HG02885 (cell line): ENCODE results near the gene GOLGA2.
"Not testable (repeated sequence)": the region's sequence is repeated elsewhere in the genome, so short reads cannot be mapped to it uniquely, and the experiment has no call there.

Source experiments
- ATAC-seq: cut with Tn5 transposase; IDR thresholded peaks from one replicate; pipeline ENCODE4 v1.9.1; 2021; ENCODE audit warnings: mild to moderate bottlenecking; ENCODE audit not compliant: unreplicated experiment, poor library complexity

Gene GOLGA2

DNA sequence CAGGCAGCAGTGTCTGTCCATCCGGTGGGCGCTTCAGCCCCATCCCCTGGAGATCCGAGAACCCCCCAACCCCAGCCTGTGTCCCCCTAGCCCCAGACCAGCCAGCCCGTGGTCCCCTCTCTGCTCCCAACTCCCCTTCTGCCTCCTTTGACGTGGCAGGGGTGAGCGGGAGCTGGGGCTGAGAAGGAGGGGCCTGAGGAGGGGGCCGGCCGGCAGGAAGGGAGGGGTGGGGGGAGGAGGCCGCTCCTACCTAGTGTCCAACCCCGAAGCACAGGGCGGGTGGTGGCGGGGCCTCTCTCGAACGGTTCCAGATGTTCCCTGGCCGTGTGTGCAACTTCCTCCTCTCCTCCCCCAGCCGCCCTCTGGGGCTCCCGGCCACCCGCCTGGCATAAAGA, 31.0 kb downstream of the GOLGA2 start:
- no peak for ATAC-seq

- no peak for ATAC-seq
Observed at GRCh38 chr9:128244091-128244836, 31.5 kb downstream of the GOLGA2 start.

DNA sequence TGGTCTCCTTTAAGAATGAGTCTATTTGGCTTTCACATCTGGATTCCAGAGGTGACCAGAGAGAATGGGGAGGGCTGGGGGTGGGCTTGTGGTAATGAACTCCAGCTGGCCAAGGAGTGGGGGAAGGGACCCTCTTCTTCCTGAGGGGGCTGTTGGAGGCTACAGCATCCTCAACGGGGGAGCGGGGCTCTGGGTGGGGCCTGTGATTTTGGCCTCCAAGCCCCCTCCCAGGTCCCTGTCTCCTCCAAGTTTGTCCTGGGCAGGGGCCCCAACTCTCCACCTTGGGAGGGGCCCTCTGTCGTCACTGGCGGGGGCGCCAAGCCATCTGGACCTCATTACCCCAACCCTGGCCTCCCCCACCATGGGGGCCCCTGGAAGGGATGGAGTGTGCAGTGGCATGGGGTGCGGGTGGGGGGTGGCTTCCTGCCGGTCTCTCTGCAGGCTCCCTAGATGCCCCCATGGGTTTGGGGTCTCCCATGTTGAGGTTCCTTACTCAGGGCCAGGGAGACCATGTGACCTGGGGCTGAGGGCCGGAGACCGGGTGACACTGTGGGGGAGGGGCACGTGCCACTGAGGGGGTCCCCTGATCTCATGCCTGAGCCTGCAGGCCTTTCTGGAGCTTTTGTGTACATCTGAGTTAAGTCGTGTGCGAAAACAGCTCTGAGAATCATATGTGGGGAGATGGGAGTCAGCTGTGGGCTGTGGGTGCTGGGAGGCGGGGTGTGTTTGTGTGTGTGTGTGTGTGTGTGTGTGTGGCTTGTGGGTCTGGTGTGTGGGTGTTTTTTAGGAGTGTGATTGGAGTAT, 32.4 kb downstream of the GOLGA2 start:
- ATAC-seq: no peak

- ATAC-seq: no peak
Observed at GRCh38 chr9:128242828-128243214, 33.0 kb downstream of the GOLGA2 start.

DNA sequence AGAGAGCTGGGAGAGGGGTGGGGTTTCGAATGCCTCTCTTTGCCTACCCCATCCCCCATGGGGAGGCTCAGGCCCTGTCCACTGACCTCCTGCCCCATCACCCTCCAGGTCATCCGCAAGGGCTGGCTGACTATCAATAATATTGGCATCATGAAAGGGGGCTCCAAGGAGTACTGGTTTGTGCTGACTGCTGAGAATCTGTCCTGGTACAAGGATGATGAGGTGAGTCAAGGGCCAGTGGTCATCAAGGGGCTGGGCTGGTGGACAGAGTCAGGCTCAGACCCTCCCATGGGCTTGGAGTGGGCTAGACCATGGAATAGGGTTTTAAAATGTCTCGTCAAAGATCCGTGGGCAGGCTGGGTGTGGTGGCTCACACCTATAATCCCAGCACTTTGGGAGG, 33.7 kb downstream of the GOLGA2 start:
- ATAC-seq: no peak

GRCh38 chr9:128233817-128234406, 41.9 kb downstream of the GOLGA2 start:
- ATAC-seq: no peak

DNA sequence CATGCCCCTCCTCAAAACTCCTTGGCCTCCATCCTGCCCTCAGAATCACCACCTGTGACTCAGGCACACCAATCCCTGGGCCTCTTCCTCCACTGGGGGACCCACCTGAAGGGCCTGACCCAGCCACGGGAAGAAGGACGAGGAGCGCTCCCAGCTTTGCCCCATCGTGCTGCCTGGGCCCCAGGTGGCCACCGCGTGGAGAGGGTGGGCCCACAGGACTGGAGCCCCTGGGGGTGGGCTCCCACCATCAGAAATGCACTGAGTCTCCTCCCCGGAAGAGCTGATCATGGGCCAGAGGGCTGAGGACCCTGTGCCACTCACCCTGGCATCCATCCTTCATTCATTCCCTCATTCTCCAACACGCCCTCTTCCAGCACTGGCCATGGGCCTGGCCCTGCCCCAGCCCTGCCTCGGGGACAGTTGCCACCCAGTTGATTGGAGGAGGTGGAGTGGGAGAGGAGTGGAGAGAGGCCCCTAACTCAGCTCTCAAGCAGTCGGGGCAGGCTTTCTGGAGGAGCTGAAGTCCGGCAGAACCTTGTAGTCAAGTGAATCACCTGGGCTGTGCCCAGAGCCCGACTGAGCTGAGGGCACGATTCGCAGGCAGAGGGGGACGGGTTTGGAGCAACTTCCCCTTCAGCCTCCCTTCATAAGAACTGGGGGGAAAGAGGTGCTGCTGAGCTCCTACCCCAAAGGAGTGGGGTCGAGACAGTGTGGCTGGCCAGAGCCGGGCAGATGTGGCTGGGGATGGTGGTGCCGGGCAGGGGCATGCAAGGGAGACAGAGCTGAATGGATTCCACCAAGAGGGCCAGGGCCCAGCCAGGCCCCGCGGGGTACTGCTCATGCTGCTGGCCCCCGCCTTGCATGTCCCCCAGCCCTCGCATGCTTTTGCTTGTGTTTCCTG, 43.0 kb downstream of the GOLGA2 start:
- no peak for ATAC-seq

GRCh38 chr9:128231638-128232527, 43.9 kb downstream of the GOLGA2 start:
- no peak for ATAC-seq

DNA sequence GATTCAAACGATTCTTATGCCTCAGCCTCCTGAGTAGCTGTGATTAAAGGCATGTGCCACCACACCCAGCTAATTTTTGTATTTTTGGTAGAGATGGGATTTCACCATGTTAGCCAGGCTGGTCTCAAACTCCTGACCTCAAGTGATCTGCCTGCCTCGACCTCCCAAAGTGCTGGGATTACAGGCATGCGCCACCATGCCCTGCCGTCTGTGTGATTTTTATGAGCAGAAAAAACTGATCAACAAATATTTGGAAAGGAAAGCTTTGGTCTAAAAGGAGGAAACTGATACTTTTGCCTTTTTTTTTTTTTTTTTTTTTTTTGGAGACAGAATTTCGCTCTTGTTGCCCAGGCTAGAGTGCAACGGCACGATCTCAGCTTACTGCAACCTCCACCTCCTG, 44.9 kb downstream of the GOLGA2 start:
- ATAC-seq: not testable (repeated sequence)

- ATAC-seq: no peak
Observed at GRCh38 chr9:128226412-128226801, 49.4 kb downstream of the GOLGA2 start.

- no peak for ATAC-seq
Observed at GRCh38 chr9:128225770-128226411, 49.9 kb downstream of the GOLGA2 start.

DNA sequence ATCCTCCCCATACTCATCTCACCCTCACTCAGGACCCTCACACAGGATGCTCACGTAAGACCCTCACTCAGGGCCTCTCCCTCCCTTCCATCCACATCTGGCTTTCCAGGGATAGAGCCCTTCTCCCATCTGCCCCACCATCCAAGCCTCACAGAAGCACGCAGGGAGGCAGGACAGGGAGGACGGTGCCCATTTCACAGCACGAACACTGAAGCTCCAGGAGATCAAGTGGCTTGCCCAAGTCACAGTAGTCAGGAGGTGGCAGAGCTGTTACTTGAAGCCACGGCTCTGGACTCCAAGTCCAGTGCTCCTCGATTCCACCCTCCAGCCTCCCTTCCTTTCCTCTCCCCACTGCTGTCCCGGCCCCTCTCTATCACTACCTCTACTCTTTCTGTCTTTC, 50.9 kb downstream of the GOLGA2 start:
- no peak for ATAC-seq

DNA sequence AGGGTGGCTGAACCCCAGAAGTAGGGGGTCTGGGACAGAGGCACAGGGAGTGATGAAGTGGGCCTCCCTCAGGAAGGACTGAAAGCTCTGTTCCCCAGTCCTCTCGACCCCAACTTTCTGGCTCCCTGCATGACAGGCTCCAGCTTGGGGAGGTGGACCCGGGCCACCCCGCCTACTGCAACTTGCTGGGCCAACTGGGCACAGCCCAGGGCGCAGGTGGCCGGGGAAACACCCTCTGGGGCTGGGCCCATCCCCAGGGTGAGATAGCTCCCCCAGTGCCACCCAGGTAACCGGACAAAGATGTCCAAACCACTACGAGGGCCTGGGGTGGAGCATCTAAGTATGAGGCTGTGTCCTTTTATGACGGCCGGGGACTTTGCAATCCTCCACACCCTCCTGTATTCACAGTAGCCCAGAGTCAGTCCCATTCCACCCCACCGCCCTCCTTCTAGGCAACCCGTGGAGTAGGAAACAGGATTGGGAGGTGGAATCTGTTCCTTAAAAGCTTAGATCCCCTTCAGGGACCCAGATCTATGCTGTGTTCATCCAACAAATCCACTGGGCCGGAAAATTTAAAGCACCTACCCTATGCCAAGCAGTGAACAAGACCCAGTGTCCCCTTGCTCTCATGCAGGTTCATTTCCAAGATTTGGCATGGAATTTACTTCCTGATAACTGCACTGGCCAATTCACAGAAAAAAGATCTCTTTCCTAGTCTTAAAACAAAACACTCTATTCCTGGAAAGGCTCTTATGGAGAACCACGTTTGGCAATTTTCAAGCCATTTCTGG, 52.7 kb downstream of the GOLGA2 start:
- ATAC-seq: no peak

DNA sequence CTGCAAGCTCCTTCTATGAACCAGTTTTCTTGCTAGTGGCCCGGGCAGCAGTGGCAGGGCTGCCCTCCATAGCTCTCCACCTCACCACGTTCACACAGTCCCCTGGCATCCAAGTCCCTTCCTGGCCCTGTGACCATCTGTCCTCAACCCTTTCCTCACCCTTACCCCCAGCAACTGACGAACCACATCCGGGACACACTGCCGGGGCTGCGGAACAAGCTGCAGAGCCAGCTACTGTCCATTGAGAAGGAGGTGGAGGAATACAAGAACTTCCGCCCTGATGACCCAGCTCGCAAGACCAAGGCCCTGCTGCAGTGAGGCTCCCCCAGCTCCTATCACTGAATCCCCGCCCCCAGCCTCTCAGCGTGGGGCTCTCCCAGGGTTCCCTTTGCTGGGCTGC, 53.8 kb downstream of the GOLGA2 start:
- no peak for ATAC-seq

GRCh38 chr9:128219831-128220230, 56.0 kb downstream of the GOLGA2 start:
- ATAC-seq: no peak

GRCh38 chr9:128218518-128219389, 57.1 kb downstream of the GOLGA2 start:
- ATAC-seq: peak; percentile 88

GRCh38 chr9:128218172-128218517, 57.7 kb downstream of the GOLGA2 start:
- no peak for ATAC-seq
